Tongue (tissue), 2 donors: ENCODE data around the gene UBAP1L. TPM values are rescaled to one million over a fixed set of nuclear protein-coding genes. Genes with fewer than 3 reads are reported as not detected.
"Not testable (repeated sequence)": the region's sequence is repeated elsewhere in the genome, so short reads cannot be mapped to it uniquely, and the experiment has no call there.

Experiments used
- DNase-seq: peaks from one replicate; pipeline ENCODE4 v3.0.0-alpha.2; 2015
- total RNA-seq: library from RNA; depleted of rRNA; stranded (reverse); fragments of >200 nt; gene quantifications from one replicate; pipeline ENCODE4 v1.2.3, GENCODE V29; 2014

The UBAP1L gene
- 2.3 TPM for total RNA-seq

DNA sequence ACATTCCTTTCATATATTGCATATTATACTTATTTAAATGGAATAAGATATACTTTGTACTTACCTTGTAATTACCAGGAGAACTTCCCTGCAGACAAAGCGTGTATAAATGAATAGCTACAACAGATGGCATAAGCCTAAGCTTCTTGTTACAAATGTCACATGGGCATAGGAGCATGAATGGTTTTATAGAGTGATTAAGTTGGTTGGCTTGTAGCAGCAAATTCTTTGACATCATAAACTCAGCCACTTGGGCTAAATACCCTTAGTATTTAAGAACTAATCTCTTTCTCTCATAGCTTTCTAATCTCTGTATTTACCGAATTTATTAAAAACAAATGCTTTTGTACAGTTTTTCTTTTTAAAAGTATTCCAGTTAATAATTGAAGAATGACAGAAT is at the start of gene UBAP1L:
Gene UBAP1L, minus strand, starts transcription at position 115 of the 400 bp plus-strand sequence. CDS start 8,985 bp downstream, outside the sequence.
- DNase-seq = peak; percentile 46

DNA sequence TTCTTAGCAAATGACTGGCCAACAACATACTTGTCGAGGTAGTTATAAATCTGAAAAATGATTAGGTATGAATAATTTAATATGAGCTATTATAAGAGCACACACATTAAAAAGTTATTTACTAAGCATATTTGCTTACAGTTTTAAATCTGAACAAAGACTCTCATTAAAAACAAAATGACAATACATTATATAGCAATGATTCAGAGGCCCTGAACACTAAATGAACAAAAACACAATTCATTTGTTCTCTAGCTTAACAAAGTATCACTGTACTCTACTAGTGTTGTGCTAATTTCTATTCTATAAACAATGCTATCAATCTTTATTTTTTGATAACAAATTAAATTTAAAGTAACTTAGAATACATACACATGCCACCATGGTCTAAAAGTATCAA is 49.1 kb upstream of the UBAP1L start:
- no peak for DNase-seq

GRCh38 chr15:65163041-65163440 is 48.0 kb upstream of the UBAP1L start:
- no peak for DNase-seq

DNA sequence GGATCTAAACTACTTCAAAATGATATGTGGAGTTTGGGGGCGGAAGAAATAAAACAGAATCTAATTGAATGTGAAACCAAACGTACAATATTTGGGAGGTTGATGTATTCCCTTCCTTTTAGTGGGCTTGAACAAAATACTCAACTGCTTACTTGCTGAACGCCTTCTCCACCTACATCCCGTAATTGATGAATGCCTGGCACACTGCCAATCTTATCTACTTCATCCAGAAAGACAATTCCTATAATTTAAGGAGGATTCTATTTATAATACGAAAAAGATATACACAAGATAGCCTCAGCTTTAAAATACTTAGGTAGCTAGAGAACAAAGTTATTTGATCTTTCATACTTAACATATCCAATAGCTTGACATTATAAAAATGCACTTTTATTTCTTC is 41.7 kb upstream of the UBAP1L start:
- no peak for DNase-seq

DNA sequence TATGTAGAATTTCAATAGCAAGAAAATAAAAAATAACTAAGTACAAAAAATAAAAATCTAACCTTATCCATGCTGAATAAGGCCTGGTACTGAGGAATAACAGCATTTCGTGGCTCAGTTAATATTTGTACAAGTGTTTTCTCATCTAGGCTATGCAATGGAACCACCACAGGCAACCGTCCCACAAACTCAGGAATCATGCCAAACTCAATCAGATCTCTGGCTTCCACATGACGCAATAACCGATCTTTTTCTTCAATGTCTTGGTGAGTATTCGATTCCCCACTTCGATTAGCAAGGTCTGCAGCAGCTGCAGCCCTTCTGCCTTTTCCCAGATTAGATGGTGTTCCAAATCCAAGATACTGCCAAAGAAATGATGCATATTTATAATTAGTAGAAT is 39.7 kb upstream of the UBAP1L start:
- no peak for DNase-seq

DNA sequence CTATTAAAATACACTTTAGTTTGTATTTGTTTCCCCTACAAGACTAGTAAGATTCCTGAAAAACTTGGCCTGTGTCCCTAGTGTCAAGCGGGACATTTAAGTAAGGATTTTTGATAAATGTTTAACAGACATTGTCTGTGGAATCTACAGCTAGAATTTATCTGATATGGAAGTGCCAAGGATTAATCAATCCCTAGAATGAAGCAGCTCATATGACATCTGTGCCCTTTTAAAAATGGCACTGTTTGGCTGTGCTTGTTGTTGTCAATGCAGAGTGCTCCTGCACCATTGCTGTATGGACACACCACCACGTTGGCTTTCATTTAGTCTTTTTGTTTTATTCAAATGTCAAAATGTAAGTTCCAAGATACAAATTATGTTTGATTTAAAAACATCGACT is 32.9 kb upstream of the UBAP1L start:
- no peak for DNase-seq

- peak; percentile 25 for DNase-seq
Observed at GRCh38 chr15:65146438-65146837, 31.4 kb upstream of the UBAP1L start.

GRCh38 chr15:65138631-65139030 is 23.6 kb upstream of the UBAP1L start:
- not testable (repeated sequence) for DNase-seq

- DNase-seq = not testable (repeated sequence)
Observed at GRCh38 chr15:65137893-65138292, 22.9 kb upstream of the UBAP1L start.

- DNase-seq = not testable (repeated sequence)
Observed at GRCh38 chr15:65137089-65137488, 22.1 kb upstream of the UBAP1L start.

DNA sequence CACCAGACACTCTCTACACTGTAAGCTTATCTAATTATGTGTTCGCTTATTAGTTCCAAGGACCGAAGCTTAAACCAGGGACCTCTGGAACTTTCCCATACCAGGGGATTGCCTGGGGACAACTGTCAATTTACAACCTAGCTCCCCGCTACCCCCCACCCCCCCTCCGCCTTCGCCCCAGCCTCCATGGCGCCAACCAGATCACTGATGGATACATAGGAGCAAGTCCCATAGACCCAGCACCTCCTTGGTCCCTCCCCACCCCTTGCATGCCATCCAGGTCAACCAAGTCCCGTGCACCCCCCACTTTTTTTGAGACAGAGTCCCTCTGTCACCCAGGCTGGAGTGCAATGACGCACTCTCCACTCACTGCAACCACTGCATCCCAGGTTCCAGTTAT is 19.5 kb upstream of the UBAP1L start:
- no peak for DNase-seq

DNA sequence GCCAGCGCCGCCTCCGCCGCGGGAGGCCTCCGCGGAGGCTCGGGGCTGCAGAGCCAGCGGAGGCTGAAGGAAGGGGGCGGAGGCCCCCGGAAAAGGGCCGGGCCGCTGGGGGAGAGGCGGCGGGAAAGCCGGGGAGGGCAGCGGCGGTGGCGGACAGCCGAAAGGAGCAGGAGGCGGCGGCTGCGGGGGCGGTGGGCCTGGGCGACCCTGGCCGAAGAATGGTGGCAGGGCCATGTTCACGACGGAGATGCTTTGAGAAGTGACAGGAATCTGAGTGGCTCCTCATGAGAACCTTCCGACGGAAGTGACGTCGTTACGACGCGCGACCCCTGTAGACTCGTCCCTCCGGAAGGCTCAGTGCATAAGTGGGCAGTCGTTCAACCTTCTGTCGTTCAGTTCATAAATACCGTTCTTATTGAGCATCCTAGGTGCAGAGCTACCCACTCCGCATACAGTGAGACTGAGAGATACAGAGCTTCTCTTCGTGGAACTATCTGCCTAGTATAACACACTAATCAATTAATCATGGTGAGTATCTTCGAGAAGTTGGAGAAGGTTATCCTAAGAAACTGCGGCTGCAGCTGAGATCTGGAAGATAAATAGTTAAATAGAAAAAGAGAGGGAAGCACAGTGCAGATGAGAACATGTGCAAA is 18.7 kb upstream of the UBAP1L start, which contains the start of gene PDCD7:
Gene PDCD7, minus strand, starts transcription at position 261 of the 653 bp plus-strand sequence. Its CDS starts 27 bp downstream, at position 234.
- peak; percentile 97 for DNase-seq

- peak; percentile 22 for DNase-seq
Observed at GRCh38 chr15:65132878-65133547, 18.0 kb upstream of the UBAP1L start.

DNA sequence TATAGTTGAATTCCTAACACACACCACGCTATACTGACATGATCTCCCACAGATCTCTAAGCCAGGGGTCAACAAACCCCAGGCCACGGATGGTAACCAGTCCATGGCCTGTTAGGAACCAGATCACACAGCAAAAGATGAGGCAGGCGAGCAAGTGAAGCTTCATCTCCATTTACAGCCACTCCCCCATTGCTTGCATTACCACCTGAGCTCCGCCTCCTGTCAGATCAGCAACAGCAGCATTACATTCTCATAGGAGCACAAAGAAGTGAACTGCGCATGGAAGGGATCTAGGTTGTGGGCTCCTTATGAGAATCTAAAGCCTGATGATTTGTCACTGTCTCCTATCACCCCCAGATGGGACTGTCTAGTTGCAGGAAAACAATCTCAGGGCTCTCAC is 15.9 kb upstream of the UBAP1L start:
- no peak for DNase-seq

- DNase-seq = peak; percentile 43
Observed at GRCh38 chr15:65115542-65115941, 542 bp upstream of the UBAP1L start.

DNA sequence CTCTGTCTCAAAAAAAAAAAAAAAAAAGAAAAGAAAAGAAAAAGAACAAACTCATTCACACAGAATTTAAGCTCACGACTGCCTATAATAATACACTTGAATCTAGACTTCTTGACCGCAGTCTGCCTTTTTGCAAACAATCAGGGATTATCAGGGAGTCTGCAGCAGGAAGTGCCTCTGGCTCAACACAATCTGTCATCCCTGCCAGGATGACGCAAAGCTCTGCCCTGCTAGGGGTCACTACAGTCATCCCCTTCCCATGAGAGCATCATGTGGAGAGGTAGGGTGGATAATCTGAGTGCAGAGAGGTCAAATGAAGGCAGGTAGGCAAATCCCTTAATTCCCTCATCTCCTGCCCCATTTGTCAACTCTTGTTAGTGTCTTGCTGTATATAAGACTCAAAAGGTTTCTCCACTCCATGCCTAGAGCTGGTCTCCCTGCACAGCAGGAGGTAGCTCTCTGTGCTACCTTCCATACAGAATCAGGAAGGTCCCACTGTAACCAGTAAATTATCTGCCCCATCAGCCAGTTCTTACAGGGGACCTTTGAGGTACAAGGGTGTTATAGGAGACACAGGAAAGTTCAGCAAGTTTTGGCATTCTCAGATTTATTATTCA is 4.2 kb downstream of the UBAP1L start:
- DNase-seq = no peak

DNA sequence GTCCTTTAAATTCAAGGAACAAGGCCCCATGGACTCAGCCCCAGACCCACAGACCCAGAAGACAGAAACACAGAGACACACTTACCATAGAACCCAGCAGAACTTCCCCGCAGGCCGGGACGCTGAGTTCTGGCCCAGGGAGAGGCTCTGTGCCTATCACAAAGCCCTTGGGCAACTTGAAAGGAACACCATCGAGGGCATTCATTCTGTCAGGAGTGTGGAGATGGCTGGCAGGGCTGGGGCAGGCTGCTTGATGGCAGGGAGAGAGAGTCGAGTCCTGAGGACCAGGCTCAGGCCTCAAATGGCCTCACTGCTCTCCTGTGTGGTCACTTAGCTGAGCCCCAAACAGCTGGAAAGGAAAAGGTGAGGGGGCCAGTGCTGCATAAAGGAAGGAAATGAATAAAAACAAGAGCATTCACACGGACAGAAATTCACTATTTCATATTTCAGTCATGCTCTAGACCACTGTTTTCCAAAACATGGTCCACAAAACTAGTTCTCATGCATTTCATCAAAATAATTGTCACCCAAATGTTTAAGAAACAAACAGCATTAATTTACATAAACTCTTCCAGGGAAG is 8.9 kb downstream of the UBAP1L start:
- no peak for DNase-seq

- DNase-seq = no peak
Observed at GRCh38 chr15:65105038-65105437, 10.0 kb downstream of the UBAP1L start.

GRCh38 chr15:65102912-65103311 is 12.1 kb downstream of the UBAP1L start:
- DNase-seq = no peak

DNA sequence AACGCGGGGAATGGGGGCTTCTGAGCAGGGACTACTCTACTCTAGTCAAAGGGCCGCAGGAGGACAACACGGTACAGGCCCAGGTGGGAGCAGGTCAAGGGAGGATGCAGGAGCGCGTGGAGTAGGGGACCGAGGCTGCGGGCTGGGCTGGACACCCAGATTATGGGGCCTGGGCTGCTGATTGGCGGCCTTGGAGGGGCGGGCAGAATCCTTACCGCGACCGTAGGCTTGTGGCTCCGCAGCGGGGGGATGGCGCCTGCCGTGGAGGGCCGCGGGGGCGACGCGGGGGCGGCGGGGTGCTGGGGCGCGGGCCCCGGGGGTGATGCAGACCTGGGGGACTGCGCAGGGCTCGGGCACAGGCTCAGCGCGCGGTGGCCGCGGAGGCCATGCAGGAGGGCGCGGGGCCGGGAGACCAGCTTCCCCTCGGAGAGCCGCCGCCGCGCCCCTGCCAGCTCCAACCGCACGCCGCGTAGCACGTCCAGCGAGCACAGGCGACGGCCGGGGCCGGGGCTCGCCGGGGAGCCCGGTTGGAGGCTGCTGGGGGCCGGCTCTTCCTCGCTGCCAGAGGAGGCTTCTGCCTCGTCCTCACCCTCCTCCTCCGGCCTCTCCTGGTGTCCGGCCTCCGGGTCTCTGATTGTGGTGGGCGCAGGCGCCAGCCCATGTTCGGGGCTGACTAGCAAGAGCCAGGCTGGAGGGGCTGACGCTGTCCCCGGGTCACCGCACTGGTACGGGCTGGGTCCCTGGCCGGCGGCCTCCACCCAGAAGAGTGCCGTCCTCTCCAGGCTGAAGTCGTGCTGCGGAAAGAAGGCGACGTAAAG is 12.9 kb downstream of the UBAP1L start:
- DNase-seq = no peak

GRCh38 chr15:65101411-65101890 is 13.5 kb downstream of the UBAP1L start:
- DNase-seq = peak; percentile 90

GRCh38 chr15:65100442-65100841 is 14.6 kb downstream of the UBAP1L start:
- no peak for DNase-seq
